HepG2 (cell line): ENCODE data around the gene NOSIP. TPM values are rescaled to one million over a fixed set of nuclear protein-coding genes. Genes with fewer than 3 reads are reported as not detected.

Source experiments
- ATAC-seq: fragments of 200-7000 bp; cut with Tn5 transposase; 3 replicates; pipeline ENCODE4 v1.9.1; 2020; ENCODE audit warnings: mild to moderate bottlenecking, moderate library complexity
- BruUV-seq: library from RNA; stranded (reverse); fragments of 400-500 nt; replicated peaks from 2 replicates; lab custom pipeline; 2021; lab: Mats Ljungman, UMichigan
- CTCF ChIA-PET: fragments of 300-600 bp; formaldehyde crosslinking; extraction: SDS; loops from one replicate; lab custom pipeline; 2021; ENCODE audit warnings: low total read pairs, inconsistent platforms, low intra/inter-chr PET ratio; lab: Yijun Ruan, JAX
- POLR2A ChIA-PET: fragments of 350-600 bp; sonication (Branson Sonifier 250); formaldehyde crosslinking; loops from one replicate; lab custom pipeline; 2020; ENCODE audit warnings: antibody characterized with exemption, inconsistent platforms; lab: Yijun Ruan, JAX
- DNase-seq: peaks from one replicate; pipeline ENCODE4 v3.0.0-alpha.2; 2015; ENCODE audit warnings: low spot score
- FAIRE-seq: peaks from 3 replicates; lab custom pipeline; 2011; peaks lifted over from hg19 to GRCh38; lab: Jason Lieb, UNC
- H2AFZ ChIP-seq: one replicate; pipeline ENCODE4 v1.6.1; 2011; ENCODE audit warnings: low read length, inconsistent platforms
- H3K27ac ChIP-seq: fragments of 300-600 bp; 3 replicates; pipeline ENCODE4 v1.8.0; 2011; ENCODE audit warnings: mixed run types, mild to moderate bottlenecking, mixed read lengths, low read length, inconsistent platforms; ENCODE audit not compliant: insufficient read depth; ENCODE audit errors: extremely low read length
- H3K27me3 ChIP-seq, 2 experiments: fragments of 200-600 bp in 1 of 2; 2 replicates in 1 of 2; 3 replicates in 1 of 2; pipeline versions ENCODE4 v1.6.0 to v1.8.0; 2011; ENCODE audit warnings: low read length in 2 of 2, mild to moderate bottlenecking in 2 of 2, moderate library complexity in 2 of 2, inconsistent platforms in 1 of 2; ENCODE audit not compliant: insufficient read depth in 2 of 2, control insufficient read depth in 1 of 2
- H3K36me3 ChIP-seq, 2 experiments: fragments of 200-600 bp in 1 of 2; replicated peaks in 1 of 2; 2 replicates in 1 of 2; 3 replicates in 1 of 2; pipeline versions ENCODE4 v1.5.1 to v1.8.0; 2011; ENCODE audit warnings: low read length in 2 of 2, inconsistent platforms in 1 of 2; ENCODE audit not compliant: insufficient read depth in 2 of 2, control insufficient read depth in 1 of 2
- H3K4me1 ChIP-seq: 2 replicates; pipeline ENCODE4 v1.5.1; 2012; ENCODE audit warnings: low read length, inconsistent platforms; ENCODE audit not compliant: insufficient read depth
- H3K4me2 ChIP-seq: 2 replicates; pipeline ENCODE4 v1.6.0; 2011; ENCODE audit warnings: low read depth, low read length, inconsistent platforms
- H3K4me3 ChIP-seq, 3 experiments: fragments of 200-600 bp in 1 of 3; sonication (generic), shearing (Covaris generic) in 1 of 3; replicated peaks in 1 of 3; 2 replicates each; pipeline ENCODE4 v1.5.1; 2011 to 2016; ENCODE audit warnings: low read length in 3 of 3, inconsistent platforms in 2 of 3, low read depth in 2 of 3, mild to moderate bottlenecking in 2 of 3, control low read depth in 1 of 3, mixed read lengths in 1 of 3; ENCODE audit not compliant: insufficient read depth in 1 of 3
- H3K79me2 ChIP-seq: one replicate; pipeline ENCODE4 v1.6.1; 2011; ENCODE audit warnings: low read length, inconsistent platforms; ENCODE audit not compliant: insufficient read depth
- H3K9ac ChIP-seq: 2 replicates; pipeline ENCODE4 v1.6.0; 2011; ENCODE audit warnings: mild to moderate bottlenecking, low read depth, low read length, inconsistent platforms; ENCODE audit not compliant: insufficient read depth
- H3K9me3 ChIP-seq: 2 replicates; pipeline ENCODE4 v1.5.1; 2012; ENCODE audit warnings: mild to moderate bottlenecking, low read length
- H4K20me1 ChIP-seq: 2 replicates; pipeline ENCODE4 v1.6.0; 2011; ENCODE audit warnings: inconsistent platforms, mild to moderate bottlenecking, low read length, moderate library complexity; ENCODE audit not compliant: insufficient read depth
- CENPX ChIP-seq: sonication (generic); formaldehyde crosslinking; IDR thresholded peaks from 2 replicates; pipeline ENCODE4 v1.9.0; 2021; ENCODE audit warnings: mild to moderate bottlenecking, missing genetic modification reagents, moderate library complexity
- FLYWCH1 ChIP-seq: sonication (generic); formaldehyde crosslinking; IDR thresholded peaks from 2 replicates; pipeline ENCODE4 v1.8.1; 2023; ENCODE audit warnings: mild to moderate bottlenecking, missing genetic modification reagents
- FOXA3 ChIP-seq: IDR thresholded peaks from 2 replicates; pipeline ENCODE4 v1.6.1; 2016; ENCODE audit warnings: missing genetic modification reagents, missing compliant biosample characterization
- GATA4 ChIP-seq: sonication (generic); IDR thresholded peaks from 2 replicates; pipeline ENCODE4 v1.6.1; 2016; ENCODE audit warnings: antibody characterized with exemption, low read depth, borderline replicate concordance
- GZF1 ChIP-seq: sonication (generic); formaldehyde crosslinking; IDR thresholded peaks from 2 replicates; pipeline ENCODE4 v1.5.1; 2020; ENCODE audit warnings: mild to moderate bottlenecking, missing genetic modification reagents
- HOXD1 ChIP-seq: sonication (generic); formaldehyde crosslinking; IDR thresholded peaks from 2 replicates; pipeline ENCODE4 v1.5.0; 2020; ENCODE audit warnings: missing genetic modification reagents
- KDM2A ChIP-seq: sonication (generic); formaldehyde crosslinking; IDR thresholded peaks from 2 replicates; pipeline ENCODE4 v1.4.0; 2020; ENCODE audit warnings: low read depth, missing genetic modification reagents, borderline replicate concordance
- MED8 ChIP-seq: sonication (generic); formaldehyde crosslinking; IDR thresholded peaks from 2 replicates; pipeline ENCODE4 v1.8.1; 2023; ENCODE audit warnings: mild to moderate bottlenecking, missing genetic modification reagents; ENCODE audit not compliant: insufficient replicate concordance
- RBFOX2 ChIP-seq: fragments of 200-400 bp; formaldehyde crosslinking; IDR thresholded peaks from 2 replicates; pipeline ENCODE4 v1.6.1; 2017; ENCODE audit warnings: low read depth, mild to moderate bottlenecking, low read length
- SIX1 ChIP-seq: sonication (generic); formaldehyde crosslinking; IDR thresholded peaks from 2 replicates; pipeline ENCODE4 v1.4.0; 2020; ENCODE audit warnings: missing genetic modification reagents, borderline replicate concordance
- SOX6 ChIP-seq, 2 experiments: fragments of 450-650 bp in 1 of 2; sonication (generic) in 1 of 2; formaldehyde crosslinking in 1 of 2; IDR thresholded peaks; 2 replicates each; pipeline versions ENCODE4 v1.4.0 to v1.6.1; 2017 to 2020; ENCODE audit warnings: antibody characterized with exemption in 1 of 2, mild to moderate bottlenecking in 1 of 2, missing genetic modification reagents in 1 of 2
- ZBTB1 ChIP-seq: sonication (generic); formaldehyde crosslinking; IDR thresholded peaks from 2 replicates; pipeline ENCODE4 v1.4.0; 2020; ENCODE audit warnings: missing genetic modification reagents, borderline replicate concordance
- ZFP36L2 ChIP-seq: sonication (generic); formaldehyde crosslinking; IDR thresholded peaks from 2 replicates; pipeline ENCODE4 v1.4.0; 2020; ENCODE audit warnings: missing genetic modification reagents
- ZNF138 ChIP-seq: sonication (generic); formaldehyde crosslinking; IDR thresholded peaks from 2 replicates; pipeline ENCODE4 v1.5.0; 2020; ENCODE audit warnings: mild to moderate bottlenecking, low read depth, missing genetic modification reagents
- ZNF235 ChIP-seq: sonication (generic); formaldehyde crosslinking; IDR thresholded peaks from 2 replicates; pipeline ENCODE4 v1.8.1; 2023; ENCODE audit warnings: mild to moderate bottlenecking, missing genetic modification reagents, borderline replicate concordance
- ZNF253 ChIP-seq: sonication (generic); formaldehyde crosslinking; IDR thresholded peaks from 2 replicates; pipeline ENCODE4 v1.8.0; 2022; ENCODE audit warnings: mild to moderate bottlenecking, missing genetic modification reagents, borderline replicate concordance
- ZNF30 ChIP-seq: sonication (generic); formaldehyde crosslinking; IDR thresholded peaks from 2 replicates; pipeline ENCODE4 v1.5.0; 2020; ENCODE audit warnings: mild to moderate bottlenecking, missing genetic modification reagents
- ZNF343 ChIP-seq: sonication (generic); formaldehyde crosslinking; IDR thresholded peaks from 2 replicates; pipeline ENCODE4 v1.4.0; 2020; ENCODE audit warnings: mild to moderate bottlenecking, missing genetic modification reagents
- ZSCAN12 ChIP-seq: sonication (generic); formaldehyde crosslinking; IDR thresholded peaks from 2 replicates; pipeline ENCODE4 v1.9.0; 2021; ENCODE audit warnings: mild to moderate bottlenecking, missing genetic modification reagents
- WGBS: methylation state at CpG from one replicate; pipeline ENCODE4 v1.1.6; 2017; ENCODE audit warnings: low lambda C conversion rate; 5-methylcytosine and 5-hydroxymethylcytosine counted together
- in situ Hi-C: cut with HindIII; loops from 2 replicates; pipeline ENCODE4 v1.10.0; 2017; ENCODE audit warnings: low pct_unique_long_range_greater_than_20kb; ENCODE audit not compliant: extremely low pct_ligation_motif_present
- intact Hi-C: fragments of 100-400 bp; cut with micrococcal nuclease; formaldehyde crosslinking; loops from one replicate; pipeline ENCODE4 v1.10.0; 2022; ENCODE audit not compliant: unreplicated experiment
- polyA plus RNA-seq, 8 experiments: library from polyadenylated mRNA; depleted of rRNA in 3 of 8; stranded (reverse) in 7 of 8; unstranded in 1 of 8; fragments of >200 nt; fragmentation: Illumina TruSeq in 4 of 8; extraction: Trizol in 4 of 8; gene quantifications; 2 replicates each; pipeline versions ENCODE4 v1.2.1 to v1.2.3, GENCODE V29; 2011 to 2016; ENCODE audit warnings: low read depth in 4 of 8, missing spikeins in 1 of 8, mixed read lengths in 1 of 8; ENCODE audit not compliant: insufficient read depth in 1 of 8
- total RNA-seq, 5 experiments: library from RNA; depleted of rRNA; stranded (reverse); fragments of >200 nt; fragmentation: Illumina TruSeq; extraction: Trizol; gene quantifications; 2 replicates each; pipeline ENCODE4 v1.2.3, GENCODE V29; 2016; ENCODE audit warnings: low read depth in 1 of 5
- TF ChIP-seq, protein P1 (sequence below): IDR thresholded peaks from 2 replicates; pipeline ENCODE4 v1.6.1; 2016; ENCODE audit warnings: missing genetic modification reagents, missing compliant biosample characterization
- TF ChIP-seq, protein P2 (sequence below): sonication (generic); formaldehyde crosslinking; IDR thresholded peaks from 2 replicates; pipeline ENCODE4 v1.5.0; 2020; ENCODE audit warnings: mild to moderate bottlenecking, missing genetic modification reagents, moderate library complexity

Gene NOSIP
- total and polyA plus RNA-seq, 2 of the 13 experiments (the other 11 are each of a cell fraction or from before 2014, with no cell fraction given) = 54.3 to 78.0 TPM

DNA sequence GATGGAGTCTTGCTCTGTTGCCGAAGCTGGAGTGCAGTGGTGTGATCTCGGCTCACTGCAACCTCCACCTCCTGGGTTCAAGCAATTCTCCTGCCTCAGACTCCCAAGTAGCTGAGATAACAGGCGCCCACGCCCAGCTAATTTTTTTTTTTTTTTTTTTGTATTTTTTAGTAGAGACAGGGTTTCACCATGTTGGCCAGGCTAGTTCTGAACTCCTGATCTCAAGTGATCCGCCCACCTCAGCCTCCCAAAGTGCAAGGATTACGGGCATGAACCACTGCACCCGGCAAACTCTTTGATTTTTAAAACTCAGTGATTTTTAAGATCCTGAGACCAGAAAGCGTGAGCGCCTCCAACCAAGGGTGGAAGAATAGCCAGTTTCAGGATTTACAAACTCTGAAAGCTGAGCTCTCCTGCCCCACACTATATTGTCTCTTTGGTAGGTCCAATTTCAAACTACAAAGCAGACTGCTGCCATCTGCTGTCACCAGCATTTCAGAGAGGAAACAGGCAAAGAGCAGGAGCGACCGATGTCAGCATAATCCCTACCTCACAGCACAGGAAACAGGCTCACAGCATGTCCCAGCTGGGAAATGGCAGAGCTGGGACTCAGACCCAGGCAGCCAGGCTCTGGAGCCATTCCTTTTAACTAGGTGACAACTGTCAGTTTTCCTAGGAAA is 9.2 kb downstream of the NOSIP start:
- ChIA-PET POLR2A (interaction anchor here (0.8 to 2.2 kb wide), 7 partner anchors 9 to 105 kb away, joined by 3 to 20 read pairs (median 6); partner anchors contain the start of genes FCGRT, NOSIP, PRMT1 and PRRG2), CTCF (interaction anchor here (0.6 to 3.8 kb wide), 10 partner anchors 8 to 165 kb away, joined by 3 to 47 read pairs (median 6); partner anchors contain the start of genes FLT3LG and NOSIP)
- in situ Hi-C loops = loop anchor here (5.0 kb wide), 1 partner anchor 74 kb away; the partner anchor contains the start of gene RPS11
- Histone ChIP-seq H3K9me3 (no peaks in the 10 kb centered on the region), H4K20me1 (0 out of 2 replicates have a peak, but pooled peaks cover 4% of the 10 kb centered on the region), H3K4me3 (peak overlapping the region; percentile 23 to 65 (median 55)), H3K4me1 (peaks cover 16% of the 10 kb centered on the region), H3K27ac (peak overlapping the region; percentile 76), H3K27me3 (no peaks in the 10 kb centered on the region), H3K79me2 (peaks cover 26% of the 10 kb centered on the region), H3K4me2 (peak overlapping the region; percentile 84), H3K9ac (peak overlapping the region; percentile 63), H2AFZ (no peak overlapping the region), H3K36me3 (peaks cover 3 to 19% of the 10 kb centered on the region in 2 experiments; a peak in 3 of 5 replicates)
- BruUV-seq = no TSS peak
- ATAC-seq = peak; percentile 88
- 3% methylated on average over 11 of the region's 11 CpGs for WGBS
- peak; percentile 95 for FAIRE-seq
- DNase-seq = peak; percentile 76
- intact Hi-C loops = loop anchor here (1.0 kb wide), 2 partner anchors 24 to 68 kb away; no protein-coding TSS in a partner anchor
- no peak for TF ChIP-seq ZBTB1
- no peak for TF ChIP-seq SOX6 (IDR thresholded peaks at IDR 0.05)
- peak; percentile 41; the same call in 1 of the 2 replicates for TF ChIP-seq SOX6 (CRISPR knock-in tag; IDR thresholded peaks at IDR 0.05)
- TF ChIP-seq ZNF138 = no peak
- no peak for TF ChIP-seq ZFP36L2 (CRISPR knock-in tag)
- no peak for TF ChIP-seq ZNF343 (CRISPR knock-in tag)
- TF ChIP-seq FOXA3 (CRISPR knock-in tag) = peak; percentile 26; the same call in 1 of the 2 replicates
- TF ChIP-seq, protein P1, sequence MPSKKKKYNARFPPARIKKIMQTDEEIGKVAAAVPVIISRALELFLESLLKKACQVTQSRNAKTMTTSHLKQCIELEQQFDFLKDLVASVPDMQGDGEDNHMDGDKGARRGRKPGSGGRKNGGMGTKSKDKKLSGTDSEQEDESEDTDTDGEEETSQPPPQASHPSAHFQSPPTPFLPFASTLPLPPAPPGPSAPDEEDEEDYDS (CRISPR knock-in tag) = no peak; the same call in 1 of the 2 replicates
- TF ChIP-seq GATA4 = no peak
- TF ChIP-seq RBFOX2 = no peak
- no peak for TF ChIP-seq ZNF30
- no peak for TF ChIP-seq GZF1 (CRISPR knock-in tag)
- TF ChIP-seq ZNF235 (CRISPR knock-in tag) = no peak
- TF ChIP-seq CENPX (CRISPR knock-in tag) = no peak
- TF ChIP-seq MED8 (CRISPR knock-in tag) = no peak
- TF ChIP-seq, protein P2, sequence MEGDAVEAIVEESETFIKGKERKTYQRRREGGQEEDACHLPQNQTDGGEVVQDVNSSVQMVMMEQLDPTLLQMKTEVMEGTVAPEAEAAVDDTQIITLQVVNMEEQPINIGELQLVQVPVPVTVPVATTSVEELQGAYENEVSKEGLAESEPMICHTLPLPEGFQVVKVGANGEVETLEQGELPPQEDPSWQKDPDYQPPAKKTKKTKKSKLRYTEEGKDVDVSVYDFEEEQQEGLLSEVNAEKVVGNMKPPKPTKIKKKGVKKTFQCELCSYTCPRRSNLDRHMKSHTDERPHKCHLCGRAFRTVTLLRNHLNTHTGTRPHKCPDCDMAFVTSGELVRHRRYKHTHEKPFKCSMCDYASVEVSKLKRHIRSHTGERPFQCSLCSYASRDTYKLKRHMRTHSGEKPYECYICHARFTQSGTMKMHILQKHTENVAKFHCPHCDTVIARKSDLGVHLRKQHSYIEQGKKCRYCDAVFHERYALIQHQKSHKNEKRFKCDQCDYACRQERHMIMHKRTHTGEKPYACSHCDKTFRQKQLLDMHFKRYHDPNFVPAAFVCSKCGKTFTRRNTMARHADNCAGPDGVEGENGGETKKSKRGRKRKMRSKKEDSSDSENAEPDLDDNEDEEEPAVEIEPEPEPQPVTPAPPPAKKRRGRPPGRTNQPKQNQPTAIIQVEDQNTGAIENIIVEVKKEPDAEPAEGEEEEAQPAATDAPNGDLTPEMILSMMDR = peak; percentile 83
- no peak for TF ChIP-seq ZNF253 (CRISPR knock-in tag)
- TF ChIP-seq ZSCAN12 (CRISPR knock-in tag) = no peak
- TF ChIP-seq FLYWCH1 (CRISPR knock-in tag) = no peak
- TF ChIP-seq SIX1 (CRISPR knock-in tag) = peak; percentile 16; the same call in 1 of the 2 replicates
- peak; percentile 43; the same call in 1 of the 2 replicates for TF ChIP-seq KDM2A (CRISPR knock-in tag)
- TF ChIP-seq HOXD1 (CRISPR knock-in tag) = no peak
